HG02763 (cell line): ENCODE measurements around the gene FGF4.
"Not testable (repeated sequence)": the region's sequence is repeated elsewhere in the genome, so short reads cannot be mapped to it uniquely, and the experiment has no call there.

Experiments used
- ATAC-seq: cut with Tn5 transposase; IDR thresholded peaks from one replicate; pipeline ENCODE4 v1.9.1; 2021; ENCODE audit warnings: mild to moderate bottlenecking, moderate library complexity; ENCODE audit not compliant: unreplicated experiment

Gene FGF4

DNA sequence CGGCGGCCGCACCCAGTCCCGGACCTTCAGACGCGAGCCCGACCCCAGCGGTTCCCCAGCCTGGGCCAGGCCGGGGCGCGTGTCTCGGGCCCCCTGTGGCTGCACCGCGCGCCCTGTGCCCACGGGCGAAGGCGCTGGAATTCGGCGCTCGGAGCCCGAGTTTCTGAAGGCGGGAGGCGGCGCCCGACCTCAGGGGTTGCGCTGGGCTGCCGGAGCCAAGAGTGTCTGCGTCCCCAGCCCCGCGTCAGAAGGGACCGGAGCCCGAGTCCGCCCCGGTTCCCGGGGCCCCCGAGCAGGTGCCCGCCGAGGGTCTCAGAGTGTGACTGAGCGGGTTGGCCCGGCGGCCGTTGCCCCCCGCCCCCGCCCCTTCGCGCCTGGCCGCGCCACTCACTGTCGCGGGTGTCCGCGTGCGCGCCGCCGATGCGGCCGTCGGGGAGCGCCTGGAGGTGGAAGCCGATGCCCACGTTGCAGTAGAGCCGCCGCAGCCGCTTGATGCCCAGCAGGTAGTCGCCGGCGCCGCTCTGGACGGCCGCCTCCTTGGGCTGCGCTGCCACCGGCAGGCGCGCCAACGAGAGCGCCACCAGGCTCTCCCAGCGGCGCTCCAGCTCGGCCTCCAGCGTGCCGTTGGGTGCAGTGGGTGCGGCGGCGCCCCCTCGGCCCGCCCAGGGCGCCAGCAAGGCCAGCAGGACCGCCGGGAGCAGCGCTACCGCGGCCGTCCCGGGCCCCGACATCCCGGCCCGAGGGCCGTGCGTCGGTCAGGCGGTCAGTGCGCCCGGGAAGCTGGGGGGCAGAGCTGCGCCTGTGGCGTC is 583 bp downstream of the FGF4 start:
- no peak for ATAC-seq

DNA sequence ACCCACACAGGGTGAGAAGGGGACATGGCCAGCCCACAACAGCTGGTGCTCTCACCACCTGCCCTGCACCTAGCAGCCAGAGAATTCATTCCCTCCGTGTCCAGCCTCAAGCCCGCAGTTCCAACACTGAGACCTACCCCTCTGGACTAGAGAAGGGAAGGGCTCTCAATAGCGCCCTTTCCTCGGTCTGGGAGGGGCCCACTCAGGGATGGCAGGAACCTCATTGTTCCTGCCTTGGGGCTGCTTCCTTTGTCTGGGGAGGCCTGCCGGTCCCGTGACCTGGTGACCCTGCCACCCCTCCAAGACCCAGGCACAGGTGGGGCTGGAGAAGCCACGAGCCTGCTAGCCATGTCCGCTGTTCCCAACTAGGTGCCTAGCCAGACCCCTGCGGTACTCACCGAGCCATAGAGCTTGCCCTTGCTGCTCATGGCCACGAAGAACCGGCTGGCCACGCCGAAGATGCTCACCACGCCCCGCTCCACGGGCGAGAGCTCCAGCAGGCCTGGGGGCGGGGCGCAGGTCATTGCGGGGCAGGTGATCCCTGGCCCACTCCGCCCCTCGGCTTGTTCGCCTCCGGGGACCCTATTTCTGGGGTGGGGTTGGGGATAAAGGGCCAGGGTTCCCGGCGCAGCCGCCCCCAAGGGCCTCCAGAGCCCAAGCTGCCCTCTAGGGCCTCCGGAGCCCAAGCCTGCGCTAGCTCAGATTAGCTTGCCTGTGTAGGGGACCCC is 1.4 kb downstream of the FGF4 start:
- ATAC-seq: no peak

DNA sequence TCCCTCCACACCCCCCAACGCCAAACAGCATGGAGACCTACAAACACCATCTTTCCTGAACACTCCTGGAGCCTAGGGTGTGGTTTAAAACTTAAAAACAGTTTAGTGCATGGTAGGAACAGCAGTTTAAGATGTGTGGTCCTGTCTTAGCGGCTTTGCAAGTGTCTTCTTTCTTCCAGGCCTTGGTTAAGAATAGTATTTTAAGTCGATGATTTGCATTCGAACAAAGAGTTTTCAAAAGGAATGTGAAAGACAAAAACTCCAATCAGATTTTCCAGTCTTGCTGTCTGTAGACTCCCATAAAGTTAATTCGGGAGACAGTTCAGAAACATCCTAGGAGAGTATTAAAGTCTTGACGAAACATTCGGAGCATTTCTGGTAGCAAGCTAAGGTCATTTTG is 3.7 kb downstream of the FGF4 start:
- ATAC-seq: no peak

DNA sequence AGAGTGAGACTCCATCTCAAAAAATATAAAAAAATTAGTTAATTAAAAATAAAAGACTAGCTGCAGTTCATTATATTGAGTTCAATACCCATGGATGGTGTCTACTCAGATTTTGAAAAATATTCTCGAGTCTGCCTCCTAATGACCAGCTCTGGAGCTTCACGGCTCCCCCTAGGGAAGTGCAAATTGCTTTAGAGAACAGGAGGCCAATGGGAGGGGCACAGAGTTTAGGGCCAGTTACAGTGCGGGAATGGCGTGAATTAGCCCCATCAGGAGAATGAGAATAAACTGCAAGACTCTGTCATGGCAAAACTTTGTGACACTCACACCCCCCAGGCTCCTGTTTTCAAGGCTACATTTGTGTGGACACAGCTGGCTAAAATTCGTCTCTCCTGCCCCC is 4.6 kb downstream of the FGF4 start:
- no peak for ATAC-seq

DNA sequence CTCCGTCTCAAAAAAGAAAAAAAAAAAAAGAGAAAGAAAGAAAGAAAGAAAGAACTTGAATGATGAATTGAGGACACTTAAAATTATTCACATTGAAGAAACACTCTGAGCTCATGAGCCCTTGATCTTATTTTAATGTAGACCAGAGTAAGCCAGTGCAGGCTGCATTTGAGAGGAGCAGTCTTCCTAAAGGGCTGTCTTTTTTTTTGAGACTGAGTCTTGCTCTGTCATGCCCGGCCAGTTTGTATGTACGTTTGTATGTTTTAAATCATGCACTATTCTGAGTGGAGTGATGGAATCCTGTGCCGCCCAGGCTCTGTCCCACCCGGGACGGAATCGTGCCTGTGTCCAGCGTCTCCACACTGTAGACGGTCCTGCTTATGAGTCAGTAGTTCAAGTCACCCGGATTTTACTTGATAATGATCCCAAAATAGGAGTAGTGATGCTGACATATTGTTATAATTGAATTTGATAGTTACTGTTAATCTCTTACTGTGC is 9.6 kb downstream of the FGF4 start:
- ATAC-seq: no peak

DNA sequence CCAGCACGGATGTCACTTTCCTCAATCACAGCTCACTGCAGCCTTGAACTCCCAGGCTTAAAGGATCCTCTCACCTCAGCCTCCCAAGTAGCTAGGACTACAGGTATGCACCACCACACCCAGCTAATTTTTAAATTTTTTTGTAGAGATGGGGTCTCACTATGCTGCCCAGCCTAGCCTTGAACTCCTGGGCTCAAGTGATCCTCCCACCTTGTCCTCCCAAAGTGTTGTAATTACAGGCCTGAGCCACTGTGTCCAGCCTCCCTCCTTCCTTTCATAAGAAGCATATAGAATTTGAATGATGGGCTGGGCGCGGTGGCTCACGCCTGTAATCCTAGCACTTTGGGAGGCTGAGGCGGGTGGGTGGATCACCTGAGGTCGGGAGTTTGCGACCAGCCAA is 10.2 kb downstream of the FGF4 start:
- ATAC-seq: not testable (repeated sequence)

DNA sequence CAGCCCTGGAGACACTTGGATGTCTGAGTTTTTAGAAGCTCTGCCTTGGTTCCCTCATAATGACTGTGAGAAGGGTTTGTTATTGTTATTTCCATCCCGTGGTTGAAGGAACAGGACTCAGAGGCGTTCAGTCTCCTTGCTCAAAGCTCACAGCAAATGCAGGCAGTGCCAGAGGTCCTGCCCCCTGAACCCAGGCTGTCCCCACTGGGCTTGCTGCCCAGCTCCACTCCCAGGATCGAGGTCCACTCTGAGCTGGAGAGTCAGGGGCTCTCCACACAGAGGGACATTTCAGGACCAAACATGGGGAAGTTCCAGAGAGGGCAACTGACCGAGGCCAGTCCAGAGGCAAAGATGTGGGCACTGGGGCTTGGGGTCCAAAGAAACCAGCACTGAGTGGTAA is 14.8 kb downstream of the FGF4 start:
- ATAC-seq: no peak

DNA sequence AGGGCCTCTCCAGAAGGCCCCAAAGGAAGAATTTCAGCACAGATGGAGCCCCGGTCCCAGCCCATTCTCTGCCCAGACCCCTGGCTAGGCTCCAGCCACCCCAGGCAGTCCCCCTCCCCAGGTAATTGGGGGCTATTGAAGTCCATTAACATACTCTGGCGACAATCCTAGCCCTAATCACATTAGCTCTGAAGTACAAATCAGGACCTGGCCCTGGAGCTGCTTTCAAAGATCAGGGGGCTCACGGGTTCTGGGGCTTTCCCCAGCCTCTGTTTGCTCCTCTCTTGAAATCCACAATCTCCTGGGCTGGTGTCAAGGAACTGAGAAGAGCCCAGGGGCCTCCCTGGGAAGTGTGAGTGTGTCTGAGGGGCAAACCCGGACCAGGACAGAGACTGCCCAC is 22.3 kb downstream of the FGF4 start:
- ATAC-seq: no peak

DNA sequence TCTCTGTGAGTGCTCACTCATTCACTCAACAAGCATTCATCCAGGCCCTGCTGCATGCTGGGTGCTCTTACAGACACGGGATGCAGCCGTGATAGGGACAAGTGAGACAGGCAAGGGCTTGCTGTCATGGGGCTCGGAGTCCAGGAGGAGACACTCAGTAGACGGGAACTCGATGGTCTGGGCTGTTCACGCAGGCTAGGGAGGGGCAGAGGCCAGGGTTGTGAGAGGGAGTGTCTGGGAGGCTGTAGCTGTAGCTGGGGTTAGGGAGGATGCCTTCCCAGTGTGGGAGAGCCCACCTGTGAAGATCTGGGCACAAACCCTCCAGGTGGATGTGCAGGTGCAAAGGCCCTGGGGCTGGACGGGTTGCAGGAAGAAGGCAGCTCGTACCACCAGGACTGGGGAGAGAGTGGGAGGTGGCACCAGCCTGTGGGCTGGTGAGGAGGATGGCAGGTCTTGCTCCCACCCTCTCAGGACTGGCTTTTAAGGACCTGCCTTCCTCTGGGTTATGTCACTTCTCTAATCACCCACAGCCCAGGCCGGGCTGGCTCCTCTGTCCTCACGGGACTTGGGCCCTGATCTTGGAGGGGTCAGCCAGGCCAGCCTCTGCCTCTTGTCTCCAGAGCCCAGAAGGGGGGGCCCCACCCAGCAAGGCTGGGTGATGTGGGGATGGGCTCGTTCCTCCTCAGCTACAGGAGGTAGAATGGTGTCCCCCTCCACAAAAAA is 24.1 kb downstream of the FGF4 start:
- no peak for ATAC-seq

DNA sequence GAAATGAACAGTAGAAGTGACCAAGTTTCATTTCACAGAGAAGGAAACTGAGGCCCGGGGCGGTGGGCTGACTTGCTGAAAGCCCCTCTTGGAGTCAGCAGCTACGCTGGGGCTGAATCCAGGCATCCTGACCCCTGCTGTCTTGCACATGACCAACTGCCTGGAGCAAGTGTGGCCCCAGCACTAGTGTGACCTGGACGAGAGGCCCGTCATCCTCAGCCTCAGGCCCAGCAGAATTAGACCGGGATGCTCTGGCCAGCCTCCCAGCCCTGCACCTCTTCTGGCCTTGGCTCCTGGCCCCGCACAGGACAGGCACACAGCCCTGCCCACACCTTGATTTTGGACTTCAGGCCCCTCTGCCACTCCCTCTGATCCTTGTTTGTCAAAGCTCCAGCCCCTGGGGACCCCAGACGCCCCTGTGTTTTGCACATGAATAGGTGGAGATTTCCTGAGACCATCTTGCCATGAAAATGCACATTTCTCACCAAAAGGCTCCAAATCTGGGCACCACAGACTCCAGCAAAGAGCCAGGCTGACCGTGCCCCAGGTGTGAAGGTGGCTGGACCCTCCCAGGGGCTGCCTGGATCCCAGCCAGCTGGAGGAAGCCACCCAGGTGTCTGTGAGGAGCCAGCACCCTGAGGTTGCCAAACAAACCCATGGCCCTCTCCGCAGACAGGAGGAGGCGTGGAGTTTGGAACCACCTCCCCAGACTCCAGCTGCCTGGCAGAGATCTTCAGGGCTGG is 24.9 kb downstream of the FGF4 start:
- ATAC-seq: no peak

DNA sequence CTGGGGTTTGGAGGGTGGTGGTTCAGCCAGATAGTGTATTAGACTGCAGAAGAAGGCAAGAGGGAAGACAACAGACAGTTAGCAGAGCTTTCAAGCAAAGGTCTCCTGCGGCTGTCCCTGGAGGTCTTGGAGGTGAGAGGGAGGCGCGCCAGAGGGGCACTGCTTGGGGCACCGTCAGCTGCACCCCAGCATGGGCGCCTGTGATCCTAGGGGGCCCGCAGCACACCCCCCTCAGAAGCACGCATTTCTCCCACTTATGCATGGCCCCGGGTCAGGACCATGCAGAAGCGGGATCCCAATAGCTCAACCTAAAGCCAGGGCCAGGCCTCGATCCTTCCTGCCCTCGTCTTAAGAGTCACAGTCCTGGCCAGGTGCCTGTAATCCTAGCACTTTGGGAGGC is 26.5 kb downstream of the FGF4 start:
- no peak for ATAC-seq

DNA sequence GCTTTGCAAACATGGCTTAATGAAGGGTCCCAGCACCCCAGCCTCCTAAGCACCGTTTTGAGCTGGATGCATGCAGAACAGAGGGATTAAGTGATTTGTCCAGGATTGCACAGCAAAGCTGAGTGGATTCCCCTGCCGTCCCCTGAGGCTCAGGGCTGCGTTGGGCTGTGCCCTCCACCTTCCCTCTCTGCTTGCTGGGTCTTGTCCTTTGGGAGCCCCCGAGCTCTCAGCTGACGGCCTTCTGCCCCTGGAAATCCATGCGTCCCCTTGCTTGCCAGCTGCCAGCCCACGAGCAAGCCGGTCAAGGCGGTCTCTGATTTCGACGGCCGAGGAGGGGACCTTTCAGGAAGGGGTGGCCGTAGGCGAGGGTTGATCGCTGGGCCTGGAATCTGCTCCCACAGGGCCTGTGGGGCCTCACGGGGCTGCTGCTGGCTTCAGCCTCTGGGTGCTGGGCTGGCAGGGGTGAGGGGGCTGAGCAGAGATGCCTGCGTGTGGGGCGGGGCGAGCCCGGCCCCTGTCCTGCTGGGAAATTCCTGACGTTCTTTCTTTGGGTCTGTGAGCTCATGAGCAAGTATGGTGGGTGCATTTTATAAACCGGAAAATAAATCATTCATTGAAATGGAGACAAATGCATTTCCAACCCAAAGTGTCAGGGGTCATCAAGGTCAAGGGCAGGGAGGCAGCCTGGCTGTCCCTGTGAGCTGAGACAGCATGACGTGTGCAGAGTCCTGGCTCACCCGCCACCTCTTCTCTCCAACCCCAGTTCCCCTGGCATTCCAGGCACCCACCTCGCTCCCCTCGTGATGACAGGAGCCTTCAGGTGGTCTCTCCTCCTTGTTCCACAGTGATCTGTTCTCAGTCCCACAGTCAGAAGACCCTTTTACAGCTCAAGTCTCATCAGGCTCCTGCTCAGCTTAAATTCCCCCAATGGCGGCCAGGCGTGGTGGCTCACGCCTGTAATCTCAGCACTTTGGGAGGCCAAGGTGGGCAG is 28.1 kb downstream of the FGF4 start:
- ATAC-seq: no peak

DNA sequence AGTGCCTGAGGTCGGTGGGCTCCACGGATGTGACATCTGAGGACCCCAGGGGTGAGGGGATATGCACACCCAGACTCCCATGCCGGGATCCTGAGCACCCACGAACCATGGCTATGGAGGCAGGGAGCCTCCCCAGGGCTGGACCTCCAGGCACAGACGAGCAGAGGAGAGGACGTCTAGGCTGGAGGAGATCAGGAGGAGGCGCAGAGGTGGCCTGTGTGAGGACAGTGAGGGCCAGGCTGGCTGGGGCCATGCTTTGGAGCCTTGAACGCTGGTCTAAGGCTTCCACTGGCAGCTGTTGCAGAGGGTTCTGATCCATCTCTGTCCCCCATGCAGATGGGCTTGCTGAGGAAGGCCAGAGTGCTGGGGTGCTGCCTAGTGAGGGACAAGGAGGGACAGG is 29.0 kb downstream of the FGF4 start:
- no peak for ATAC-seq

DNA sequence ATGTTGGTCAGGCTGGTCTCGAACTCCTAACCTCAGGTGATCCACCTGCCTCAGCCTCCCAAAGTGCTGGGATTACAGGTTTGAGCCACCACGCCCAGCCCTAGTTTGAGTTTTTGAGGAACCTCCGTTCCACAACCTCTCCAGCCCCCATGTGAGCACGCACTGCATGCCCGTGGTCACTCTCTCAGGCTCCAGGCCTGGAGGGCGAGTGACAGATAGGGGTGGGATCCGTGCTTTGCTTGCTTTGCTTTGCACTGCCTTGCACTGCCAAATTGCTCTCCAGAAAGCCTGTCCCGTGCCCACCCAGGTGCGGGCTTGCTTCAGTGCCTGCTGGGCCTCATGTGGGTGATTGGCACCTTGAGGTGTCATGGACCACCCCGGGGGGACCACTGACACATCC is 29.9 kb downstream of the FGF4 start:
- no peak for ATAC-seq

DNA sequence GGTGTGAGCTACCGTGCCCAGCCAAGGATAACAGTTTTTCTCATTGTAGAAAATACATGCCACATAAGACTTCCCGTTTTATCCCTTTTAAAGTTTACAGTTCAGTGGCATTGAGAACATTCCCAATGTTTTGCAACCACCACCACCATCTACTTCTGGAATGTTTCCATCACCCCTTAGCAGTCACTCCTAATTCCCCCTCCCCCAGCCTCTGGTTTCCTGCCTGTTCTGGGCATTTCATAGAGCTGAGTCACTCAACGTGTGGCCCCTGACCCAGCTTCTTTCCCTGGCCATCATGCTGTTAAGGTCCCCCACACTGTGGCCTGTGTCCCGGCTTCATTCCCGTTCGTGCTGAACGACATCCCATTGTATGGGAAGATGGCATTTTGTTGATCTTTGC is 30.7 kb downstream of the FGF4 start:
- ATAC-seq: no peak

DNA sequence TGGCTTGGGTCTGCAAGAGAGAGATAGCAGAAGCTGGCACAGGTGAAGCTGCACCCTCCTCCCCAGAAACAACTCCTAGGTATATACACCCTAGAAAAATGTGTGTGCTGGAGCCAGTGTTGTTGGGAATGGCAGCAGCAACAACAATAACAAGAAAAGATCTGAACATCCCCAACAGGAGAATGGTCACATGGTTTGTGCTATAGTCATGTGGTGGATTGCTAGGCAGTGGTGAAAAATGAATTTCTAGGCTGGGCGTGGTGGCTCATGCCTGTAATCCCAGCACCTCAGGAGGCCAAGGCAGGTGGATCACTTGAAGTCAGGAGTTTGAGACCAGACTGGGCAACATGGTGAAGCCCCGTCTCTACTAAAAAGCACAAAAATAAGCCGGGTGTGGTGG is 40.3 kb downstream of the FGF4 start:
- no peak for ATAC-seq

DNA sequence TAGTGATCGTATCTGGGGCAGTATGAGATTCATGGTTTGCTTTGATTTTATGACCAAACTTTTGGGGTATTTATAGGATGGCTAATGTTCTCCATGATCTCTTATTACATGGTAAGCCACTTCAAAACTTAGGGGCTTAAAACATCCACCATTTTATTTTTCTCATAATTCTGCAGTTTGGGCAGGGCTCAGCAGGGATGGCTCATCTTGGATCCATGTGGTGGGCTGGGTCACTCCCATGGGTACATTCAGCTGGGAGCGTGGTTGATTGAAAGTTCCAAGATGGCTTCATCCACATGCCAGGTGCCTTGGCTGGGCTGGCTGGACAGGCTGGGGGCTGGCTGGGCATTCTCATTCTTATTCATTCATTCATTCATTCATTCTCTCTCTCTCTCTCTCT is 40.8 kb downstream of the FGF4 start:
- no peak for ATAC-seq

DNA sequence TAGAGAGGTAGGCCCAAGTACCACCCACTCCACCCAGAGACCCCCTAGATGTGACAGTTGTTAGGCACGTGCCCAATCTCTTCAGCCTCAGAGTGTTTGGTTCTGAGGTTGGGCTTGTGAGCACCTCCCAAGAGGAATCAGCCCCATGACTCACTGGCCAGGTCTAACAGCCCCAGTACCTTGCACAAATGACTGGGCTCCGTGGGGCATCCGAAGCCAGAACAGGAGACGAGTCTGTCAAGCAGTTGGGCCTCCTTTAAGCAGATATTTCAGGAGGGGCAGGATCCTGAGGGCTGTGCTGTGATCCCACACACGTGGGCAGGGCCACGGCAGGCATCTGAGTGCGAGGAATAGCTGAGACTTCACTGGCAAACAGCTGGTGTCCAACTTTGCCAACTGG is 42.2 kb downstream of the FGF4 start:
- ATAC-seq: no peak

DNA sequence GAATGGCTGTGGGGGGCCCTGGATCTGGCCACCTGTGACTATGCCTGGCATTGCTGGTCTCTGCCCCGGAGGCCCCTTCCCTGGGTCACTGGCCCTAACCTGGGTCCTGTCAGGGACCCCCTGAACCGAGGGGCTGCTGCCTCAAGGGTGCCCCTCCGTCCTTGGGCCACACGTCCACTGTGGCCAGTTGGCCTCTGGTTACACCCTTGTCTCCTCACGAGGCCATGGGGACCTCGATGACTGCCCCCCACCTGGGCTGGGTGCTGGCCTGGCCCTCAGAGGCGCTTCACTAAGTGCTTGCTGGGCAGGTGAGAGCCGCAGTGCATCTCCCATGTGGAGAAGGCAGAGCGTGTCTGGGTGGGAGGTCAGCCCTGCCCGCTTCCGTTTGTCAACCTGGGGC is 44.0 kb downstream of the FGF4 start:
- ATAC-seq: no peak

DNA sequence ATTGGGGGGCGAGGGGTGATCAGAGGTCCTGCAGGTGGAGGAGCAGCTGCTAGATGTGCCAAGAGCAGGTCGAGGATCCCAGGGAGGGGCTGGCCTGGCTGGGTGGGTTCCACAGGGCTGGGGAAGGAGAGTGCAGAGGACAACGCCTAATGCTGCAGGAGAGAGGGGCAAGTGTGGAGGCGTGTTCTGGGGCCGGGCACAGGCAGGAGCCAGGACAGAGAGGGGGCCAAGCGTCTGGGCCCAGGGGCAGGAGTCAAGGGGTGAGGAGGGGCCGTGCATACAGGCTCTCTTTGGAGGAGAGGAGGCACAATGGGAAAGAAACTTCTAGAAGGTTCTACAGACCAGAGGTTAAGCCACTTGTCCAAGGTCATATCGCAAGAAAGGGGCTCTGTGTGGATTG is 44.6 kb downstream of the FGF4 start:
- no peak for ATAC-seq
